PC-9 (cell line): ENCODE data around the gene BUD13. TPM values are rescaled to one million over a fixed set of nuclear protein-coding genes. Genes with fewer than 3 reads are reported as not detected.

Source experiments
- BruUV-seq: library from RNA; stranded (reverse); fragments of 400-500 nt; replicated peaks from 2 replicates; lab custom pipeline; 2021; lab: Mats Ljungman, UMichigan
- CTCF ChIA-PET: fragments of 300-600 bp; sonication (Branson Sonifier 250); formaldehyde crosslinking; loops from one replicate; lab custom pipeline; 2022; ENCODE audit warnings: antibody characterized with exemption; lab: Charles Lee
- POLR2A ChIA-PET: fragments of 300-600 bp; sonication (Branson Sonifier 250); formaldehyde crosslinking; loops from one replicate; lab custom pipeline; 2022; ENCODE audit warnings: antibody characterized with exemption; ENCODE audit not compliant: unreplicated experiment; lab: Charles Lee
- DNase-seq, 2 experiments: peaks; one replicate each; pipeline versions ENCODE4 v3.0.0 to v3.0.0-alpha.2; 2015 to 2022; ENCODE audit warnings: mixed read lengths in 1 of 2
- H2AFZ ChIP-seq: fragments of 200-600 bp; sonication (generic); 2 replicates; pipeline ENCODE4 v1.8.1; 2017; ENCODE audit warnings: antibody characterized with exemption
- H3F3A ChIP-seq: fragments of 200-600 bp; sonication (generic); 2 replicates; pipeline ENCODE4 v1.8.1; 2017; ENCODE audit warnings: antibody characterized with exemption, mild to moderate bottlenecking, low read depth; ENCODE audit not compliant: insufficient read depth
- H3K27ac ChIP-seq: fragments of 200-600 bp; sonication (generic); 2 replicates; pipeline ENCODE4 v1.6.1; 2016; ENCODE audit warnings: mixed run types
- H3K27me3 ChIP-seq: fragments of 200-600 bp; sonication (generic); 2 replicates; pipeline ENCODE4 v1.6.1; 2016; ENCODE audit warnings: low read depth, mixed run types; ENCODE audit not compliant: insufficient read depth
- H3K36me3 ChIP-seq: fragments of 200-600 bp; sonication (generic); 2 replicates; pipeline ENCODE4 v1.6.1; 2016; ENCODE audit warnings: low read depth, mixed run types
- H3K4me1 ChIP-seq: fragments of 200-600 bp; sonication (generic); replicated peaks from 2 replicates; pipeline ENCODE4 v1.6.1; 2016; ENCODE audit warnings: mixed run types; ENCODE audit not compliant: insufficient read depth
- H3K4me2 ChIP-seq: fragments of 200-600 bp; sonication (generic); 2 replicates; pipeline ENCODE4 v1.6.1; 2017; ENCODE audit warnings: mixed run types
- H3K4me3 ChIP-seq: fragments of 200-600 bp; sonication (generic); 2 replicates; pipeline ENCODE4 v1.6.1; 2016; ENCODE audit warnings: mixed run types
- H3K79me2 ChIP-seq: fragments of 200-600 bp; sonication (generic); 2 replicates; pipeline ENCODE4 v1.6.1; 2017; ENCODE audit warnings: low read depth, mixed run types
- H3K9me2 ChIP-seq: fragments of 200-600 bp; sonication (generic); 2 replicates; pipeline ENCODE4 v1.8.1; 2017; ENCODE audit warnings: mild to moderate bottlenecking; ENCODE audit not compliant: insufficient read depth
- H3K9me3 ChIP-seq: fragments of 200-600 bp; sonication (generic); 2 replicates; pipeline ENCODE4 v1.8.1; 2016; ENCODE audit warnings: low read depth; ENCODE audit not compliant: insufficient read depth
- H4K20me1 ChIP-seq: fragments of 200-600 bp; sonication (generic); 2 replicates; pipeline ENCODE4 v1.8.1; 2017; ENCODE audit not compliant: insufficient read depth
- EZH2 ChIP-seq: fragments of 200-600 bp; sonication (generic); IDR thresholded peaks from 2 replicates; pipeline ENCODE4 v1.8.0; 2017; ENCODE audit warnings: antibody characterized with exemption, low read depth
- intact Hi-C: fragments of 100-400 bp; cut with micrococcal nuclease; formaldehyde crosslinking; loops from one replicate; pipeline ENCODE4 v1.10.0; 2022; ENCODE audit not compliant: unreplicated experiment
- total RNA-seq: library from RNA; stranded (reverse); gene quantifications from 2 replicates; pipeline ENCODE4 v1.2.3, GENCODE V29; 2021
- TF ChIP-seq, protein P1 (sequence below): fragments of 200-600 bp; sonication (generic); conservative IDR thresholded peaks from 2 replicates; pipeline ENCODE4 v1.6.1; 2017; ENCODE audit warnings: mixed run types, antibody characterized with exemption, mild to moderate bottlenecking, moderate library complexity

Gene BUD13
- total RNA-seq, 1 experiment from 2014 or later = 16.4 TPM

DNA sequence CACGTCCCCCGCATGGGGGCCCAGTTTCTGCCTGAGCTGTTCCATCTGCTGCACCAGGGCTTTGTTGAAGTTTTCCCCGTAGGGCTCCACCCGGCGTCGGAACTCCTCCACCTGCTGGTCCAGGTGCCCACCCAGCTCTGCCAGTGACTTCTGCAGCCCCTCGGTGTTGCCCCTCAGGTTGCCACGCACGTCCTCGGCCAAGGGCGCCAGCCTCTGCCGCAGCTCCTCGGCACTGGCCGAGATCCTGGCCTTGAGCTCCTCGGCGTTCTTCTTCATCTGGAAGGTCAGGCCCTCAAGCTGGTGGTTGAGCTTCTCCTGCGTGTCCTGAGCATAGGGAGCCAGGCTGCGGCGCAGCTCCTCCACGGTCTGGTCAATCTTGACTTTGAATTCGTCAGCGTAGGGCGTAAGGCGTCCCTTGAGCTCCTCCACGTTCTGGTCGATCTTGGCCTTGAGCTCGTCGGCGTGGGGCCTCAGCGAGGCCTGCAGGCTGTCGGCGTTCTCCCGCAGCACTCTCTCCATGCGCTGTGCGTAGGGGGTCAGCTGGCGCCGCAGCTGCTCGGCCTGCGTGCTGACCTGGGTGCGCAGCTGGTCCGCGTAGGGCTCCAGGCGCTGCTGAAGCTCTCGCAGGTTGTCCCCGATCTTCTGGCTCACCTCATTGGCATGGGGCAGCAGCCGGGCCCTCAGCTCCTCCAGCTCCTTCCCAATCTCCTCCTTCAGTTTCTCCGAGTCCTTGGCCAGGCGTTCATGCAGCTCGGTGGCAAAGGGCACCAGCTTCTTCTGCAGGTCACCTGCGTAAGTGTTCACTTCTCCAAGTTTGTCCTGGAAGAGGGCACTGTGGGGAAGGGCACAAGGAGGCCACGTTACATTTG lies 48.5 kb upstream of the BUD13 start:
- ChIA-PET CTCF (no interaction called here), POLR2A (interaction anchor here (0.6 kb wide), 1 partner anchor 359 kb away, joined by 37 read pairs; no protein-coding TSS in a partner anchor)
- no peaks in the 10 kb centered on the region for H3K79me2 ChIP-seq
- 0 out of 2 replicates have a peak, but pooled peaks cover 3% of the 10 kb centered on the region for H3F3A ChIP-seq
- H3K4me1 ChIP-seq = no peaks in the 10 kb centered on the region
- TF ChIP-seq EZH2 = no peak
- TF ChIP-seq, protein P1, sequence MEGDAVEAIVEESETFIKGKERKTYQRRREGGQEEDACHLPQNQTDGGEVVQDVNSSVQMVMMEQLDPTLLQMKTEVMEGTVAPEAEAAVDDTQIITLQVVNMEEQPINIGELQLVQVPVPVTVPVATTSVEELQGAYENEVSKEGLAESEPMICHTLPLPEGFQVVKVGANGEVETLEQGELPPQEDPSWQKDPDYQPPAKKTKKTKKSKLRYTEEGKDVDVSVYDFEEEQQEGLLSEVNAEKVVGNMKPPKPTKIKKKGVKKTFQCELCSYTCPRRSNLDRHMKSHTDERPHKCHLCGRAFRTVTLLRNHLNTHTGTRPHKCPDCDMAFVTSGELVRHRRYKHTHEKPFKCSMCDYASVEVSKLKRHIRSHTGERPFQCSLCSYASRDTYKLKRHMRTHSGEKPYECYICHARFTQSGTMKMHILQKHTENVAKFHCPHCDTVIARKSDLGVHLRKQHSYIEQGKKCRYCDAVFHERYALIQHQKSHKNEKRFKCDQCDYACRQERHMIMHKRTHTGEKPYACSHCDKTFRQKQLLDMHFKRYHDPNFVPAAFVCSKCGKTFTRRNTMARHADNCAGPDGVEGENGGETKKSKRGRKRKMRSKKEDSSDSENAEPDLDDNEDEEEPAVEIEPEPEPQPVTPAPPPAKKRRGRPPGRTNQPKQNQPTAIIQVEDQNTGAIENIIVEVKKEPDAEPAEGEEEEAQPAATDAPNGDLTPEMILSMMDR = no peak
- H3K9me2 ChIP-seq = no peaks in the 10 kb centered on the region
- H3K27ac ChIP-seq = no peak overlapping the region
- H3K4me3 ChIP-seq = no peak overlapping the region
- no peak overlapping the region for H3K4me2 ChIP-seq
- no peaks in the 10 kb centered on the region for H3K9me3 ChIP-seq
- no TSS peak for BruUV-seq
- H4K20me1 ChIP-seq = no peaks in the 10 kb centered on the region
- no peaks in the 10 kb centered on the region for H3K36me3 ChIP-seq
- no peaks in the 10 kb centered on the region for H3K27me3 ChIP-seq
- intact Hi-C loops = no loop called here
- no peak for DNase-seq
- no peak overlapping the region for H2AFZ ChIP-seq

DNA sequence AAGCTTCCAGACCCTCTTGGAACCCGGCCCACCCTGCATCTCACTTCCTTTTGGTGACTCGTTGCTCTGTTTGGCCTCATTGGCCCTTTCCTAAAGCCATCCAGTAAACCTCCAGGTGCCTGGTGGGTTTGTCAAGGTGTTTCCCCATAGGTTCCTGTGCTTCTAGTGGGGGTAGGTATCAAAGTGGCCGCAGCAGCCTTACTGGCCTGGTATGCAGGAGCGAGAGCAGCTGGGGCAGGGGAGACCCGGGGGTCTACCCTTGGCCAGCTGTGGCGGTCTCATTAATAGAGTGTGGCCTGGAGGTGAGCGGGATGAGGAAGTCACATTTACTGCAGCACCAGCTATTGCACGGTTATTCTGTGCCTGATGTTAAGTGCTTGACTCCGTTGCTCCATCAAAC lies 46.3 kb upstream of the BUD13 start:
- Histone ChIP-seq H3K9me2 (no peaks in the 10 kb centered on the region), H3K27ac (no peak overlapping the region), H3K9me3 (no peaks in the 10 kb centered on the region), H3K27me3 (no peaks in the 10 kb centered on the region), H3K79me2 (no peaks in the 10 kb centered on the region), H3F3A (0 out of 2 replicates have a peak, but pooled peaks cover 3% of the 10 kb centered on the region), H3K4me1 (no peaks in the 10 kb centered on the region), H2AFZ (no peak overlapping the region), H4K20me1 (no peaks in the 10 kb centered on the region), H3K36me3 (no peaks in the 10 kb centered on the region), H3K4me3 (no peak overlapping the region), H3K4me2 (no peak overlapping the region)
- no TSS peak for BruUV-seq
- POLR2A ChIA-PET = no interaction called here
- TF ChIP-seq, protein P1 = no peak
- TF ChIP-seq EZH2 = no peak
- no peak for DNase-seq
- intact Hi-C loops = no loop called here
- CTCF ChIA-PET = no interaction called here

DNA sequence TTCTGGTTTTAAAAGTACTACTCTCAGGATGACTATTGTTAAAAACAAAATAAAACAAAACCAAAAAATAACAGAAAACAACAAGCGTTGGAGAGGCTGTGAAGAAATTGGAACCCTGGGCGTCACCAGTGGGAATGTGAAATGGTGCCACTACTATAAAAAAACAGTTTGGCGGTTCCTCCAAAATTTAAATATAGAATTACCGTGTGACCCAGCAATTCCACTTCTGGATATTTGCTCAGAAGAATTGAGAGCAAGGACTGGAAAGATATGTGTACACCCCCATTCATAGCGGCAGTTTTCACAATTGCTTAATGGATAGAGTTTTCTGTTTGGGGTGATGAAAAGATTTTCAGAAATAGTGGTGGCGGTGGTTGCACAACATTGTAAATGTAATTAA lies 41.7 kb upstream of the BUD13 start:
- ChIA-PET CTCF (no interaction called here), POLR2A (no interaction called here)
- Histone ChIP-seq H2AFZ (no peak overlapping the region), H3K27me3 (no peaks in the 10 kb centered on the region), H3K27ac (no peak overlapping the region), H3K9me3 (no peaks in the 10 kb centered on the region), H3K4me3 (no peak overlapping the region), H3K4me2 (no peak overlapping the region), H4K20me1 (no peaks in the 10 kb centered on the region), H3K36me3 (no peaks in the 10 kb centered on the region), H3K4me1 (no peaks in the 10 kb centered on the region), H3F3A (0 out of 2 replicates have a peak, but pooled peaks cover 3% of the 10 kb centered on the region), H3K79me2 (no peaks in the 10 kb centered on the region), H3K9me2 (no peaks in the 10 kb centered on the region)
- no peak for TF ChIP-seq EZH2
- TF ChIP-seq, protein P1 = no peak
- DNase-seq = no peak
- no TSS peak for BruUV-seq
- intact Hi-C loops = no loop called here
